HG03460 (cell line): ENCODE measurements around the gene PABPC5.

Experiments used
- ATAC-seq: cut with Tn5 transposase; IDR thresholded peaks from one replicate; pipeline ENCODE4 v1.9.1; 2021; ENCODE audit not compliant: unreplicated experiment

PABPC5 gene

DNA sequence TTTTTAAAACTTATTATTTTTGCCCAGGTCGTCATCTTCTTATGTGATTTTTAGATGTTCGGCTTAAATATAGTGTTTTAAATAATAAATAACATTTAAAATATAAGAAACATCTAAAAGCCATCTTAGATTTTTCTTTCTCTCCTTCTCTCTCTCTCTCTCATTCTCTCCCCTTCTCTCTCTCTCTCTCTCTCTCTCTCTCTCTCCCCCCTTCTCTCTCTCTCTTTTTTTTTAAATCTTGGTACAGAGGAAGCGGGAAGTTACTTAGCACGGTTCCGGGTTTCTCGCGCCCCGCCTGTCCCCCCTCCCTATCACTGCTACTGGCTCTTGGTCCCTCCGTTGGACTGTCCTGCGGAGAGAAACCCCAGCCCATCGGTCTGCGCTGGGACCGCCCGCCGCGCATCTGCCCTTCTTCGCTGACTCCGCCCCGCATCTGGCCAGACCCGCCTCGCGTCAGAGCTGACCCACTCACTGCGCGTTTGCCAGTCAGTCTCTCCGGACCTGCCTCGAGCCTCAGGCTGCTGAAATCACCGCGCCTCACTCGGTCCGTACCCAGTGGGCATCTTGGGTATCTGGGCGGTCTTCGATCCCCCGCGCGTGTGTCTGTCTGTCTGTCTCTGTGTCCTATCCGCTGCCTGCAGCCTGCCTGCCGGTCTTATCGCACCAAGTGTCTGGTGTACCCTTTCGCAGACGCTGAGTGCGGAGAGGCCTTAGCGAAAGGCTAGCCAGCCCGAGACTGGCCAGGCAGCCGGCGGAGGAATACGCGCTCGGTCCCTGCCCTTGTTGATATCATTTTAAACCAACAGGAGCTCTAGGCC, at the start of gene PABPC5:
Gene PABPC5 (plus strand): TSS at position 489 of the 818 bp plus-strand sequence. CDS start 739 bp downstream, outside the sequence.
- ATAC-seq = no peak

DNA sequence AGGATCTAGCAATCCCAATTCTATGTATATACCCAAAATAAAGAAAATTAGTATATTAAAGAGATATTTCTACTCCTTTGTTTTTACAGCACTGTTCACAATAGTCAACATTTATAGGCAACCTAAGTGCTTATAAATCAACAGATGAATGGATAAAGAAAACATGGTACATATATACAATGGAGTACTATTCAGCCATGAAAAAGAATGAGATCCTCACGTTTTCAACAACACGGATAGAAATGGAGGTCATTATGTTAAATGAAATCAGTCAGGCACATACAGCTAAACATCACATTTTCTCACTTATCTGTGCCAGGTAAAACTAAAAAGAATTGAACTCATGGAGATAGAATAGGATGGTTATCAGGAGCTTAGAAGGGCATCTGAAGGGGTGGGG, 45.6 kb upstream of the PABPC5 start:
- no peak for ATAC-seq

DNA sequence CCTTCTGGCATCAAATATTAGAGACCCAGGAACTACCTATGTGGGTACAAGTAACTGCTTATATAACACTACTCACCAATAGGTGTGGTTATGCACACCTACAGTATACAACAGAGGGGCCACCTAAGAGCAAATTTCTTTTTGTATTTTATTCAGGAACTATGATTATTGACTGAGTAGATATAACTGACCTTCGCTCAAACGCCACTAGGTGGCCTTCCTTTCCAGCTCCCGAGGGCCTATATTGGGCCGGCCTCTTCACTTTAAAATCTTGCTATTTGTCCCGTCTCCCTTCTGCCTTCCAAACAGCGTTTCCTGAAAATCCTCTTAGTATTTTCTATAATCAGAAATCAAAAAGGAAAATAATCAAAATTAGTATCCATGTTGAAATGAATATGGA, 19.9 kb upstream of the PABPC5 start:
- no peak for ATAC-seq

DNA sequence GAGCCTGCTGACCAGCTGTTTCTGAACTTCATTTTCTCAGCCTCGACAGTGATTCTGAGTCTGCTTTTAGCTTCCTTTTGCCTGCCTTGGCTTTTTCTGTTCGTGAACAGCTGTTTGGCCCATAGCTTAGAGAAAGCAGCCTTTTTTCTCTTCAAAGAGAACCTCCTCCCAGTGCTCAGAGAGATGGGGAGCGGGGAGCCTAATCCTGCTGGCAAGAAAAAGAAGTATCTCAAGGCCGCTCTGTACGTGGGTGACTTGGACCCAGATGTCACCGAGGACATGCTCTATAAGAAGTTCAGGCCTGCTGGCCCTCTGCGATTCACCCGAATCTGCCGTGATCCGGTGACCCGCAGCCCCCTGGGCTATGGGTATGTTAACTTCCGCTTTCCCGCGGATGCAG, 756 bp downstream of the PABPC5 start:
- no peak for ATAC-seq
